Measurements from ENCODE around the gene ATAT1.

ATAT1 gene

GRCh38 chr6:30626484-30627366, at the start of gene ATAT1:
TSS of gene ATAT1 (plus strand) at chr6:30626874.
- DNase-seq, result peak; percentile 89 to 92

- no peak for DNase-seq
Measured at GRCh38 chr6:30578051-30578450, 48.6 kb upstream of the ATAT1 start.

GRCh38 chr6:30583921-30584320, 42.8 kb upstream of the ATAT1 start:
- no peak for DNase-seq

GRCh38 chr6:30589754-30590358, 36.8 kb upstream of the ATAT1 start:
- DNase-seq, result no peak

GRCh38 chr6:30590509-30590908, 36.2 kb upstream of the ATAT1 start:
- DNase-seq, result no peak

GRCh38 chr6:30591008-30591407, 35.7 kb upstream of the ATAT1 start:
- no peak for DNase-seq

- DNase-seq, result no peak
Measured at GRCh38 chr6:30592287-30592686, 34.4 kb upstream of the ATAT1 start.

GRCh38 chr6:30597315-30598144, 29.1 kb upstream of the ATAT1 start:
- peak; percentile 77 to 86 for DNase-seq

- DNase-seq, result no peak
Measured at GRCh38 chr6:30598912-30599624, 27.6 kb upstream of the ATAT1 start.

GRCh38 chr6:30599625-30600324, 26.9 kb upstream of the ATAT1 start:
- DNase-seq, result no peak

- DNase-seq, result no peak
Measured at GRCh38 chr6:30600451-30600961, 26.2 kb upstream of the ATAT1 start.

GRCh38 chr6:30601436-30601814, 25.2 kb upstream of the ATAT1 start:
- DNase-seq, result peak in 1 of 2 donors; percentile 9

GRCh38 chr6:30601815-30602641, 24.6 kb upstream of the ATAT1 start:
- DNase-seq, result no peak

GRCh38 chr6:30603961-30604360, 22.7 kb upstream of the ATAT1 start:
- DNase-seq, result no peak

- DNase-seq, result no peak
Measured at GRCh38 chr6:30610065-30610464, 16.6 kb upstream of the ATAT1 start.

GRCh38 chr6:30611150-30611855, 15.4 kb upstream of the ATAT1 start:
- DNase-seq, result no peak

GRCh38 chr6:30611856-30612194, 14.8 kb upstream of the ATAT1 start:
- DNase-seq, result no peak

GRCh38 chr6:30612213-30612612, 14.5 kb upstream of the ATAT1 start:
- DNase-seq, result no peak

GRCh38 chr6:30612687-30613248, 13.9 kb upstream of the ATAT1 start:
- DNase-seq, result no peak

All from CD4-positive, alpha-beta T cell treated with Interferon alpha-2 for 1 hour (primary cell).